GM08714 (cell line): ENCODE measurements around the gene MCU.
"Not testable (repeated sequence)": the region's sequence is repeated elsewhere in the genome, so short reads cannot be mapped to it uniquely, and the experiment has no call there.

Source experiments
- H3K4me3 ChIP-seq: fragments of 200-500 bp; sonication (Bioruptor generic); 2 replicates; pipeline ENCODE4 v1.5.1; 2014; ENCODE audit warnings: mild to moderate bottlenecking, low read length, inconsistent platforms
- ZNF274 ChIP-seq: IDR thresholded peaks from 2 replicates; pipeline ENCODE4 v1.6.1; 2012; ENCODE audit warnings: mild to moderate bottlenecking, low read depth, low read length

Gene MCU

DNA sequence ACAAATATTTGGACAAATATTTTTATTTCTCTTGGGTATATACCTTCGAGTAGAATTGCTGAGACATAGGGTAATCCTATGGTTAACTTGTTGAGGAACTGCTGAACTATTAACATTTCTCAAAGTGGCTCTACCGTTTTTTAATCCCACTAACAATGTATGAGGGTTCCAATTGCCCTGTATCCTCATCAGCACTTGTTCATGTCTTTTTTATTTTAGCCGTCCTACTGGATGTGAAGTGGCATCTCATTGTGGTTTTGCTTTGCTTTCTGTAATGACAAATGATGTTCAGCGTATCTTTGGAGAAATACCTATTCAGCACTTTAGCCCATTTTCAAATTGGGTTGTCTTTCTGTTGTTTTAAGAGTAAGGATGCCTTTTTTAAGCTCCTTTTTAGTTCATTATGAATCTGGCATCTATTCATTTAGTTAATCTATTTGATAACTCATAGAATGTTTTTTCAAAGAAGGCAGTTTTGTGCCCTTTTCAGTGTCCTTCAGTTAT lies 40.0 kb downstream of the MCU start:
- no peak for TF ChIP-seq ZNF274
- H3K4me3 ChIP-seq: no peak overlapping the region

- H3K4me3 ChIP-seq: no peak overlapping the region
- no peak for TF ChIP-seq ZNF274
Measured at GRCh38 chr10:72732521-72732920, 40.6 kb downstream of the MCU start.

DNA sequence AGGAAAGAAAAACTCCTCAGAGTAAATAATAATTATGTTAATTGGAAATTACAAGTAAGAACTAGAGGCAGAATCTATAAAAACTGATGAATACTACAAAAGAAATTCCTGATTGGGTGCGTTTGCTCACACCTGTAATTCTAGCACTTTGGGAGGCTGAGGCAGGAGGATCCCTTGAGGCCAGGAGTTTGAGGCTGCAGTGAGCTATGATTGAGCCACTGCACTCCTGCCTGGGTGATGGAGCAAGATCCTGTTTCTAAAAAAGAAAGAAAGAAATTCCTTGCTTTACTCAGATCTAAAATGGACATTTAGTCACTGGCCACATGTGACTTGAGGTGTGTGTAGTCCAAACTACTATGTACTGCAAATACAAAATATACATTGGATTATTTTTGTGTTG lies 42.0 kb downstream of the MCU start:
- no peak overlapping the region for H3K4me3 ChIP-seq
- no peak for TF ChIP-seq ZNF274

DNA sequence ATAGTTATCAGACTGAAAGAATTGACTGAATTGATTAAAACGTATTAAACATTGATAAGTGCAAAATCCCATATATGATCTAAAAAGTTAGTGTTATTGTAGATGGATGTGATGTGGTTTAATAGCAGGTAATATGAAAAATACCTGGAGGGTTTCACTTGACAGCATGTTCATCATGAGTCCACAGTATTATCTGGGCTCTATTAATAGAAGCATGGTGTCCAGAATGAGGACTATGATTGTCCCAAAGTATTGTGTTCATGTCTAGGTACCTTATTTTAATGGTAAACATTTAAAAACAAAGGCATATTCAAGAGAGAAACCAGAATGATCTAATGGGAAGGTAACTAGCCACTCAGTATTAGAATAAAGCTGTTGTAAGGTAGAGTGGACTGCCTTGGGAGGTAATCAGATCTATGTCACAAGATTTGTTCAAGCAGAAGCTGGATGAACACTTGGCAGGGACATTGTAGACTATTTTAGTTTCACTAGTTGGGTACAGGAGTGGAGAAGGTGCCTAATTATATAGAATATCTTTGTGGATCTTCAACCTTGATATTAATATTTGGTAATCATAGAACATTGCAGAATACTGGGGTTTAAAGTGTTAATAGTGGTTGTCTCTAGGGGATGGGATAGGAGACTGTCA lies 43.5 kb downstream of the MCU start:
- no peak for TF ChIP-seq ZNF274
- no peak overlapping the region for H3K4me3 ChIP-seq

DNA sequence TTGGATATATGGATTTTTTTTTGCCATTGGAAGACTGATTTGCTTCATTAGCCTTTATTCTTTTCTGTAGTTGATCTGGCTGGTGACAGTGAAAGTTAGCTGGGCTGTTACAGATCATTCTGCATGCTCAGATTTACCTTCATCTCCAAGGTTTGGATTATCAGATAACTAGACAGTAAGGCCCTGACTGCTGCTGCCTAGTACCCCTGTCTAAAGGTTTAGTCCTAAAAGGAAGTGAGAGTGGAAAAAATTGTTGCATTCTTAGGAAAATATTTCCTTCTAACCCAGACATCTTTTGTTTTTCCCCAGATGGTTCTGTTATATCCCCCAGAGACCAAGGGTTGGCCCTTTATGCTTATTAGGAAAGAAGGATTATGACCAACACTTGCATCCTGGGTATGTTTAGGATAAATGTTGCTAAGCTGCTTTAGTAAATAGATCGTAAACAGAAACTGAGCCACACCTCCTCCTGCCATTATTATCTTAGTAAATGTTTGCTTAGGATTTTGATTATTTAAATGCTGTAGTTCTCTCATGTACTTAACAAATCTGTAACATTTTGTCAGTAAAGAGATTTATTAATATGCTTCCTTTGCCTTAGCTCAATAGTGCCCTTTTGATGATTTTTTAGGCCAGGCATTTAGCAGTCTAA lies 44.4 kb downstream of the MCU start:
- TF ChIP-seq ZNF274: no peak
- no peak overlapping the region for H3K4me3 ChIP-seq

GRCh38 chr10:72736828-72737220 lies 44.9 kb downstream of the MCU start:
- H3K4me3 ChIP-seq: no peak overlapping the region
- no peak for TF ChIP-seq ZNF274

DNA sequence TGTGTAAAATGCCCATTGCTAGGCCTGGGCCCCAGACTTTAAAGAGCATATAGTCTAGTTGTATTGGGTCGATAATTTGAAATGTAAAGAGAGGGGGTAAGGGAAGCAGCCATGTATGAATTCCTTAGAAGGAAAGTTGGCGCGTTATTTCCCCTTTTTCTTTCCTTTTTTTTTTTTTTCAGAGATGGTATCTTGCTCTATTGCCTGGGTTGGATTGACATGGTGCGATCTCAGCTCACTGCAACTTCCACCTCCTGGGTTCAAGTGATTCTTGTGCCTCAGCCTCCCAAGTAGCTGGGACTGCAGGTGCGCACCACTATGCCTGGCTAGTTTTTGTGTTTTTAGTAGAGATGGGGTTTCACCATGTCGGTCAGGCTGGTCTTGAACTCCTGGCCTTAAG lies 45.4 kb downstream of the MCU start:
- H3K4me3 ChIP-seq: not testable (repeated sequence)

DNA sequence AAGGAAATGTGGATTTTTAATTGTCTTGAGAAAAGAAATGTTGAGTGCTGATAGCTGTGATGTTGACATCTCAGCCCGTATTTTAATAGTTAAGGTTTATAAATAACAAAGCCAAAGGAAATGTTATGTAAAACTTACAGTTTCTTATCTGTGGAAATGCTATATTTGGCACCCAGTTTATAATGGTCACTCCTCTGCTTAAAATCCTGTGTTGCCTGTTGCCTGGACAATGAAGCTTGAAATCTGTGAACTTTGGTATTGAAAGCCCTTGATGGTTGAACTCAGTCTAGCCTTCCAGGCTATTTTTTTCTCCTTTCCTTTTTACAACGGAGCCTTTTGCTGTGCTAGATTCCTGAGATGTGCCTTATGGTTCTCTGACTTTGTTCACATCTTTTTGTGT lies 46.5 kb downstream of the MCU start:
- no peak overlapping the region for H3K4me3 ChIP-seq
- TF ChIP-seq ZNF274: no peak

GRCh38 chr10:72740528-72740927 lies 48.6 kb downstream of the MCU start:
- no peak for TF ChIP-seq ZNF274

GRCh38 chr10:72742092-72742491 lies 50.1 kb downstream of the MCU start:
- H3K4me3 ChIP-seq: no peak overlapping the region
- TF ChIP-seq ZNF274: no peak

More at GRCh38 chr10:72740528-72740927, 48.6 kb downstream of the MCU start:
- no peak overlapping the region for H3K4me3 ChIP-seq

DNA sequence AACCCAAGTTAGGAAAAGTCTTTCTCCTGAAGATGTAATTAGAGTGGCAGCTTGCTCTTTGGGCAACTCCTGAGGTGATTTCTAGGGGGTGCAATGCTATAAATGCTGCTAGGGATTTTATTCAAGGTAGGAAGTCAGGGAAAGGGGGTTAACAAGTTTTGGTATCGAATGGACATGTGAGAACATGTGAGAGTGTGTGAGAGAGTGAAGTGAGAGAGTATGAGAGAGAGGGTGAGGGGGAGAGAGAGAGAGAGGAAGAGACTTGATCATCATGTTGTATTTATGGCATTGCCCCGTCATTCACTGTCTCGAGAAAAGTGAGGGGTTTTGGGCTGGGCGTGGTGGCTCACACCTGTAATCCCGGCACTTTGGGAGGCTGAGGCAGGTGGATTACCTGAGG lies 50.9 kb downstream of the MCU start:
- TF ChIP-seq ZNF274: no peak
- H3K4me3 ChIP-seq: no peak overlapping the region

DNA sequence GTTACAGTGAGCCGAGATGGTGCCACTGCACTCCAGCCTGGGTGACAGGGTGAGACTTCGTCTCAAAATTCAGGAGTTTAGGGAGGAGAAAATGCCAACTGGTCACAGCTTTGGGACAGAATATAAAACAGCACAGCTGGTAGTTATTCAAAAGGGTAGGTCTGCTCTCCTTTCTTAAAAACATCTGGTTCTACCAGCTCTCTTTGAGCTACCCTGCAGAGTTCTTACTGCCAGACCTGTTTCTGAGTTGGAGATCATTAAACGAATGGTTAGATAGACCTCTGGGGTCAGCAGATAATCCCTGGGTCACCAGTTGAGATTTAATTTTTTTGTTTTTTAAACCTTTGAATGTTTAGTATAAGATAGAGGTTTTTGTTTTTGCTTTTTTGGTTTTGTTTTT lies 52.6 kb downstream of the MCU start:
- no peak for TF ChIP-seq ZNF274
- no peak overlapping the region for H3K4me3 ChIP-seq

DNA sequence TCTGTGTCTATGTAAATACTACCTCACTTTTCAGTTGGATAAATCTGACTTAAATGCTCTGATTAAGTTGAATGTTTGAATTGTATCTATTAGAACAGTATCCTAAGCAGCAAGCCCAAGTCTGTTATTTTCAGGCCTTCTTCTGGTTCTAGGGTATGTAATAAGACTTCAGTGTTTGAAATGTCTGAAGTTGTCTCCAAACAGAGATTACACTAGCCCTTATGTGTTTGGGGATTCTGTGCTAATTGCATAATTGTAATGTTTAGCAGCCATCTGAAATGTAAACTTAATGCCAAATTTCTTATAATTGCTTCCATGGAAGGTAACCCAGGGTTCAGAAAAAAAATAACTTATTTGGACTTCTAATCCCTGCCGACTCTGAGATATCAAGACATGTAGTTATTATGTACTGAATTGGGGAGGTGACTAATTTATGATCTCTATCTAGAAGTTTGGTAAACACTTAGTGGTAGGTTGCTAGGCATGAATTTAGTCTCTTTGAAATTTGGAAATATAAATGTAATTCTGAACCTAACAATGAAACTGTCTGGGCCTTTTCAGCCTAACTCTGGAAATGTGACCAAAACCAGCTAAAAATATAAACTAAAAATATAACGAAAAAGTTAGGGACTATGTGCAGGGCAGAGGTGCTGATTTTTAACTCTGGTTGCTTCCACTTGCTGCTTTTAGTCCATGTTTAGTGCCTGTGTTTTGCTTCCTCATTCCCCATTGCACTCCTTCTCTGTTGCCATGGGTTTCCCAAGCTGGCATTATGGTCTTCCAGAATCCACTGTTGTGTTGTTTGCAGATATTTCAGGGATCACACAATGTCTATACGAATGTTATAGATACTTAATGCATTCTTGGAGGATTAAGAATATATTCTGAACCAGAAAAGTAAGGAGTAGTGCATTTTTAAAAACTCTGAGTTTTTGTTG lies 54.8 kb downstream of the MCU start:
- no peak for TF ChIP-seq ZNF274
- no peak overlapping the region for H3K4me3 ChIP-seq

DNA sequence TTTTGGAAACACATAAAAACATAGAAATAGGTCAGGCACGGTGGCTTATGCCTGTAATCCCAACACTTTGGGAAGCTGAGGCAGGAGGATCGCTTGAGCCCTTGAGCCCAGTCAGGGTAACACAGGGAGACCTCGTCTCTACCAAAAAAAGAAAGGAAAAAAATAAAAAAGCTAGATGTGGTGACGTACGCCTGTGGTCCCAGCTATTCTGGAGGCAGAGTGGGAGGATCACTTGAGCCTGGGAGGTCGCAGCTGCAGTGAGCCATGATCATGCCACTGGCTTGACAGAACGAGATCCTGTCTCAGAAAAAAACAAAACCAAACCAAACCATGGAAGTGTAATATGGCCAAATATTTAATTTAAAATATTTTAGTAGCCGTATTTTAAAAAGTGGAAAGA lies 55.6 kb downstream of the MCU start:
- TF ChIP-seq ZNF274: no peak
- H3K4me3 ChIP-seq: no peak overlapping the region
